ENCODE results near the gene ALK.

Gene ALK

DNA sequence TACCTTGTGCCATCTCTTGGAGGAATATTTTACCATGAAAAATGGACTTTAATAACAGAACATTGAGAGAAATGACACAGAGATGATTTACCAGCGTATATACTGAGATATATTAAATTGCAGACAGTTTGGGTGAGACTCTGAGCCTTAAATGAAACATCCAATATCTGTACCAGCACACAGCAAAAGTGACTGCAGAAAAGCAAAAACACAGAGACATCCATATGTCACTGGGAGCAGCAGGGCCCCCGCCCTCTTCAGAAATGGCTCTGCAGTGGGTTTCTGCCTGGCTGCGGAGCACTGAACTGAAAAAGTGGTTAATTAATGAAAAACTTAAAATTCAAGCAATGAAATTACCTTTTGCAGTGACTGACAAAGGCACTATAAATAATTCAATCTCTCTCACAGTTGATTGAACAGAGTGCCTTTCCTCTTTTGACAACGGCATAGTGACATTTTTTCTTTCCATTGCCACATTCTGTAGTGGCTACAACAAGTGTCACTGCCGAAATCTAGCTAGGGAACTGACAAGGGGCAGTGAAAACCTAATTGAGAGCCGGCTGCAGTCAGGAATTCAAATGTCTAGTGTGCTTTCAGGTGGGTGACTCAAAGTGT lies 353.4 kb downstream of the ALK start:
- no peak for DNase-seq

DNA sequence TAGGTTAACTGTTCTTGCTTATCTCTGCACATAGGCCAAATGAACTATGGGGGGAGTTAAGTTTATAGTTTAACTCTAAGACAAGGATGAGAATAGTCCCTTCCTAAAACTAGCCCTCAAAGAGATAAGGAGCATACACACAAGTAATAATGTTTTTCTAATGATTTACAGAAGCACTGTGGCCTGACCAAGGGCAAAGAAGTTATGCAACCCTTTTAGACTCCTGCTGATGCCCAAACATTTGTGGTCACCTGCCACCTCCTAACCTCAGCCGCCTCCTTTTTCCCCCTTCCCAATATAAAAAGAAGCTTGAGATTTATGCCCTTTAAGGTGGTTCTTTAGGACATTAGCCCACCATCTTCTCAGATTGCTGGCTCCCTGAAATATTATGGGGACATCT lies 357.7 kb downstream of the ALK start:
- no peak for DNase-seq

DNA sequence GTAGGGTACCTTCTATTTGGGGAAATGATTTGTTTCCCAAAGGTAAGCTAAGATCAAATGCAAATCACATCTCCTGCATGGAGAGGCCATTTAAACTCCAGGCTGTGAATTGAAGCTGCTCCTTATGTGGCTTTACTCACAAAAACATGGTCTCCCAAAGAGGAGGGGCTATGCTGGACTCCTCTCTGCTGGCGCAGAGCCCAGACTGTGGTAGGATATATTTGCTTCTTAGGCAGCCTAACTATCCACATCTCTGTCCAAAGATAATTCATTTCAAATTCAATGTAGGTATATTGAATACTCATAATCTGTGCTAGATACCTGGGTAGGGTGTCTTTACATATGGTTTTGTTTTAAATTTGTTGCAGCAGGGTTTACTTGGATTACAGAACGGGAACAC lies 358.5 kb downstream of the ALK start:
- no peak for DNase-seq

DNA sequence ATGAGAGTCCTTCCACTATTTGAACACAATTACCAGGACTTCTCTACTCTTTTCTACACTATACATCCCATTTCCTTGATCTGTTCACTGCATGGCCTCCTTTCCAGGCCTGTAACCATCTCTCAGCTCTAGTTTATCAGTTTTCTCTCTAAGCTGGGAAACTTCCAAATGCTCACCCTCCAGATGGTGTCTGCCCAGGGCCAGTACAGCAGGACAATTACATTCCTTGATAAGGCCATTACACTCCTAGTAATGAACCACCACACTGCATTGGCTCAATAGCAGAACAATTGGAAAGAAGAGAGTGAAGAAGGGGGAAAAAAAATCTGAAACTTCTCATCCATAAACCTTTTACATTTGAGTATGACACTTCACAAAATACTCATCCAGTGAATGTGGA lies 359.1 kb downstream of the ALK start:
- DNase-seq = no peak

DNA sequence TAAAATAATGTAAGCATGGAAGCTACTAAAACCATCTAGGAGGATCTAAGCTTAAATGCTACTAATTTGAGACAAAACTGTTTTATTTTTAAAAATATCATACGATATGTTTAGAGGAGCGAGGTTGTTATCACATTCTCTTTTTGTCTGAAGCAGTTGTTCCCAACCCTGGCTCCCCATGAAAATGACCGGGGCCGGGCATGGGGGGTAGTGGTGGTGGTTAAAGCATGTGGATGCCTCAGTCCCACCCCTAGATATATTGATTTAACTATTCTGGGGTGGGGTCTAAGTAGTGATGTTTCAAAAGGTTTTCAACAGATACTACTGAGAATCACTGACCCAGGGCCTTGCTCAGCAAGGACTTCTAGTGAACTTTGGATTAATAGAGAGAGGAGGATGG lies 359.8 kb downstream of the ALK start:
- DNase-seq = no peak

DNA sequence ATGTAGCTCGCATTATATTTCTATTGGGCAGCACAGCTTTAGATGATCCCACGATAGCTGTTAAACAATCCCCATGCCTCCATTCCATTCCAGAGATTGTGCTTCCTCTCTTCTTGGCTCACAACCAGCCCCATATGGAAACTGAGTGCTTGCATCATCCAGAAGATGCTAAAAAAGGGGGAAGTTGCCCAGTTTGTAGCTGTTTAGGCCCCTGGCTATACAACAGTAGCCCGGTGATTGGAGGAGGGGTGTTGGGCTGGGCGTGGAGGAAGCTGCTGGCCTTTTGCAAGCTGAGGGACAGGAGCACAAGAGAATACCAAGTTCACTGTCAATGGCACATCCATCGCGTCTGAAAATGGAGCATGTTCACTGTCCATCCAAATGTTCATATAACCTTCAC lies 360.2 kb downstream of the ALK start:
- DNase-seq = no peak

DNA sequence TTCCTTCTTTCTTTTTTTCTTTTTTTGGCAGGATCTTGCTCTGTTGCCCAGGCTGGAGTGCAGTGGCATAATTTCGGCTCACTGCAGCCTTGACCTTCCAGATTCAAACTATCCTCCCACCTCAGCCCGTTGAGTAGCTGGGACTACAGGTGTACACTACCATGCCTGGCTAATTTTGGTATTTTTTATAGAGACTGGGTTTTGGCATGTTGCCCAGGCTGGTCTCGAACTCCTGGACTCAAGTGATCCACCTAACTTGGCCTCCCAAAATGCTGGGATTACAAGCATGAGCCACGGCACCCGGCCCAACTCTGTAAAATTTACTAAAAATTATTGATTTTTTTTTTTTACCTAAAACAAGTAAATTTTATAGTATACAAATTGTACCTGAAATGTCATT lies 360.8 kb downstream of the ALK start:
- DNase-seq = no peak

DNA sequence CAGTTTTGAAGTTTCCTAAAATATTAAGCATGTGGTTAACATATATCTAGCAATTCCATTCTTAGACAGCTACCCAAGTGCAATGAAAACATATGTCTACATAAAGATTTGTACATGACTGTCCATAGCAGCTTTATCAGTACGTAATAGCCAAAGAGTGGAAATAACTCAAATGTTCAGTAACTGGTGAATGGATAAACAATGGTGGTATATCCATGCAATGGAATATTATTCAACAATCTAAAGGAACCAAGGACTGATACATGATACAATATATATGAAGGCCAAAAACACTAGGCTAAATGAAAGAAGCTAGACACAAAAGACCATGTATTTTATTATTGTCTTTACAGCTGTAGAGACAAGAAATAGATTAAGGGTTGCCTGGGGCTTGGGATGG lies 361.4 kb downstream of the ALK start:
- no peak for DNase-seq

DNA sequence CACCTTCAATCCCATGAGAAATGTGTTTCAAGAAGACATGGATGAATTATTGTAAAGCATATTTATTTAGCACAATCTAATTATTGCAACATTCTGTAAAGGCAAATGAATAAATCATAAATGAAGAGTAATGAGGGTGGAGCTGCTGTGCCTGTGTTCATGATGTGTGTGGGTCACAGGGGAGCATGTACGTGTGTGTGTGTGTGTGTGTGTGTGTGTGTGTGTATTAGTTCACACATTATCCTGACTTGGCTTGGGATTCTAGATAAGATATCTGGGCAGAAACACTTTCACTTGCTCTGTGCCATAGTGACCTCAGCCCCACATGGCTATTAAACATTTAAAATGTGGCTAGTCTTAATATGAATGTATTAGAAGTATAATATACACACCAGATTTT lies 361.8 kb downstream of the ALK start:
- no peak for DNase-seq

DNA sequence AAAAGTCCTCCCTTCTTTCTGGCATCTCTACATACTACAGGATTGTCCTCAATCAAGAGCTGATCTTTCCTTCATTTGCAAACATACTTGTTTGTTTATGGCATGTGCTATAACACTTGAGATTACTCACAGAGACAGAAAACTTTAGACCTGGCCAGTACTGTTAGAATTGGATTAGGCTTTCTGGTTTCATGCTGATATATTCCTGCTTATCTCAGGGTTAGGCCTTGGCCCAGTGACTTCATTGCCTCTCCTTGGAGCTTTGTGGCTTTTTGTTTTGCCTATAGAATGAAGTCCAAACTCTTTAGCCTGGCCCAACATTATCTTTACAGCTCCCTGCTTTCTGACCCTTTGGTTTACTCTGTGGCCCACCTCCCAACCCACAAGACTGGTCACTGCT lies 363.3 kb downstream of the ALK start:
- DNase-seq = no peak

DNA sequence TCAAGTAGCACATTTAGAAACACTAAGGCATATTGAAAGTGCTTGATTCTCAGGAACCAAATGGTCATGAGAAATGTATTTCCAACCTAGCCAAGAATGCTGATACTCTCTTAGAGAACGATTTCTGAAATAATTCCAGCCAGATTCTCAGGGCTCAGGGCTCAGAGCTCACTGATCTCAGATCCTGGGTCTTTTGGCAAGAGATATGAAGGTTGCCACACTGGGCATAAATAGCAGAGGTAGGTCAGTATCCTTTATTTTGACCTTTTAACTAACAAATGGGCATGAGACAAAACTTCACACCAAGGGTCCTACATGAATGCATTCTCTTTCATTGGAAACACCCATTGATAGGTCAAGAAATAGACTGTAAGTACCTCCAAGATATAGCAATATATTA lies 364.1 kb downstream of the ALK start:
- DNase-seq = no peak

DNA sequence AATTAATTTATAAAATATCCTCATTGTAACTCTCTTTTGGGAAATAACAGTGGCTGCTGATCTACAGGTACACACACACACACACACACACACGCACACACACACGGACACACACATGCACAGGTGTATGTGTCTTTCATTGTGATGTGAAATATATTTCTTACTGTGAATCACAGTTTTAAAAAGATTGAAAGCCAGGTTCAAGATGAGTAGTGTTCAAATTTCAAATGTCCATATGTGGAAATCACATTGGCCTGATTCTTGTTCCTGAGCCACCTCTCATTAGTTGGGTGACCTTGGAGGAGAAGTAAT lies 372.4 kb downstream of the ALK start:
- DNase-seq = no peak

DNA sequence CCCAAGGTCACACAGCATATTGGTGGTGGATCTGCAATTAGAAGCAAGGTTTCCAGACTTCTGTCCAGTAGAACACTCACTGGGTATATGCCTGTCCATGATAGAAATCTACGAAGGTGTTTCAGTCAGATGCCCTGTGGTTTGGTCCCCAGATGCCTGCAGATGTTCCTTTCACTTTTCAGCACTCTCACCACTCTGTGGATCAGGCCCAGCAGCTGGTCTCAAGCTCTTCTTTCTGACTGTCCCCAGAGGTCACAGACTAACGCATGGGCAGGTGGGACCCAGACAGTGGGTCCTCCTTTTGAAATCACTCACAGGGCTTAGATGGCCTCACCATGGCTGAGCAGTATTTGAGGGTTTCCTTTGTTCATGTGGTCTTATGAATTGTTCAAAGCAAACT lies 376.5 kb downstream of the ALK start:
- no peak for DNase-seq

DNA sequence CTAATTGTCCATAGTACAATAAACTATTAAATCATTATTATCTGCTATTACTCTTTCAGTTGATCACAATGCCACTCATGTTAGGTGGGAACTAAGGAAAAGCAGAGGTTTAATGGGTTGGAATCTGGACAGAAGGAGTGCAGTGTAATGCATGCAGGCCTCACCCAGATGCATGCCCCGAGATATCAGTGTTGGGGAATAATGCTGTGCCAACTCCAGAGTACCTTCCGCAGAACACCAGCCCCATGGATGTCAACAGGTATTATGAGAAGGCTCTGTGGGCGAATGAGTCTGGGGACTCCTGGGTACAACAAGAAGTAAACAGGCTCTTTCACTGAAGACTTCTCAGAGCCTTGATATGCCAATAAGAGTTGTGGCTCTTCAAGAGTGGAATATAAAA lies 377.4 kb downstream of the ALK start:
- DNase-seq = no peak

DNA sequence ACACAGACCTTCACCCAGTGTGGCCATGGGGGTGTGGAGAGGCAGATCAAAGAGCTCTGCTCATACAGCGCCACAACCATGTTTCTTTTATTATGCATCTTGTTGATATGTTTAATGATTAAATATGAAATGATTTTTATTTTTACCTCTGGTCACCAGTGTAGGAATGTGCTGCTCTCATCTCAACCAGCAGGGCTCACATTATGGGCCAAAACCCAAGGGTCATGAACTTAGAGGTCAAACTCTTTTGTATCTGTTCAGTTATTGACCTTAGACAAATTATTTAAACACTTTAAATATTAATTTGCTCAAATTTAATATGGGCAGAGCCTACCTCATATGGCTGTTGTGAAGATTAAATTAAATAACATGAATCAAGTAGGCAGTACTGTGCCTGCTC lies 386.2 kb downstream of the ALK start:
- DNase-seq = no peak

DNA sequence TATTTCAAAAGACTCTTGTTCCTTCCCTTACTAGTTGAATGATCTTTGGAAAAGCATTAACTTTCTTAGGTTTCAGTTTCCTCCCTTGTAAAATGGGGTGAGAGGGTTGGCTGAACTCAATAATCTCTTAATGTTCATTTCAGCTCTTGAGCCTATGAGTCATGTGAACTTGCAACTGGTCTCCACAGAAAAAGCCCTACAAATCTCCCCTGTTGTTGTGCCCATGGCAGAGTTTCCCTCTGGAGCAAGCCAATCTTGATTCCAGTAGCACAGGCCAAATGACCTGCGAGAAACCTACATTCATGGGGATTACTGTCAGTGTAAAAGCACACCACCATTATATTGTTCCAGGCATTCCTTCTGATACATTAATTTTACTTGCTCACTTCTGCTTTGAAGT lies 388.9 kb downstream of the ALK start:
- no peak for DNase-seq

DNA sequence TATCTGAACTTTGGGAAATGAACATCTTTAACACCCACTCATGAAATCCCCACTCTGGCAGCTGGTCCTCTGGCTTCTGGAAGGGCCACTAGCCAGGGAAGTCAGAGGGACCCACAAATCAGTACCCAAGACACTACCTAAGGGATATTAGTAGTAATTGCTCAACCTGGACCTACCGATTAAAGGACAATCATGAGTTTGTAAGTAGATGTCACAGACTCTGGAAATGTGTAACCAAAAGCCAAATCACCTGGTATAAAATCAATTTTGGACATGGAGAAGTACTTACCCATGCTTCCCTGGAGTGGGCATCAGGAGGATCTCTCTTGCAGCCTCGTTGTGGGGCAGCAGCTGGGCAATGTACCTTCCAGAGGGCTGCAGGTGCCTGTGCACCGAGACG lies 389.8 kb downstream of the ALK start:
- DNase-seq = no peak

DNA sequence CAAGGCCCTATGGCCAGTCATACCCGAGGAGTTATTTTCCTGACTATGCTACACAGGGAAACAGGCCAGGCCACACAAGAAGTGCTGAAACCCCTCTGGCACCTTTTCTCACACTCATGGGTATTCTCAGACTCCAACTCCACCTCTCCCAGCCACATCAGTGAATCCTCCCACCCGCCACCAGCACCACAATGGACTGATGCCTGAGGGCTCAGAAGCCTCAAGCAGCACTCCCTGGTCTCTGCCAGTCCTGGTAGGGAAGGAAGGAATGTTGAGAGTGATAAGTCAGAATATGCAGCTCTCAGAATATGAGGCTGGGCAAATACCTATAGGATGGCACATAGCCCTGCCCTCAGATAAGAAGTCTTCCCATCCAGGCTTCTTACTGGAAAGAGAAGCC lies 391.1 kb downstream of the ALK start:
- no peak for DNase-seq

DNA sequence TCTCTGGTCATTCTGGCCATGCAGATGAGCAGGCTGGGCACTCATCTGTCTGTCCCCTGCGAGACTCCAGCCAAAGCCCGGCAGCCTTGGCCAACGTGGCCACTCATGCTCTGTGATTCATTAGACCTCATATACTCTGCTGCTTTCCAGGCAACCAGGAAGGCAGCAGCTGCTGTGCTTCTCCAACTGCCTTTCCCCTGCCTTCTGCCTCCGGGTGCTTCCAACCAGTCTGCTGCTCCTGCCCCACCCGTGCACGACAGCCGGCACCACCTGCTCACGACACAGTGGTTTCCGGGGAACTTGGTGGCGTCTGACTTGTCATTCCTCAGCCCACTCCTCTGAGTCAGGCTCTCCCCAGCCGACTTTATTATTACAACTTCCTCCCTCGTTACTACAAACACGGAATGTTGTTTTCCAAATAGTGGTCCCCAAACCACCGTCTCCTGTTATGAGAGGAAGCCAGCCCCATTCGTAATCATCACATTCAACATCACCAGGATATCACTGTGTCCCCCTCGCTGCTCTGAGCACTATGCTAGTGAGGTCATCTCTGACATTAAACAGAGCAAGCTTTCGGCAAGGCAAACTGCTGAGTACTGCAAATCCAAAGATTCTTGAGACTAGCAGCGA lies 392.4 kb downstream of the ALK start:
- DNase-seq = peak; percentile 49 to 55

DNA sequence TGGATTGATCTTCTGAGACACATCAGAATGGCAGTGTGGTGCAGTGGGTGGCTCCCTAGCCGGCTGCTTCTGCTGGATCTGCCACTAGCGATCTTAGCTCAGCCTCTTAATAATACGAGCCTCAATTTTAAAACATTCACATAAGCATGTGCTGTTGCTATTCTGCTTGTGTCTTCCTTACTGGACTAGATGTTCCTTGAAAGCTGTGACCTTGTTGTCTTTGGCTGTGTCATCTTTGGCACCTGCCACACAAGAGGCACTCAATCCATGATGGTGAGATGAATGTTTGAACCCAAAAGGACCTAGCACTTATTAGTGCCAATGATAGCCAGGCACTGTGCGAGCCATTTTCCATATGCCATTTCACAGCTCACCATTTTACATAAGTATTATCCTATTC lies 393.0 kb downstream of the ALK start:
- no peak for DNase-seq

DNA sequence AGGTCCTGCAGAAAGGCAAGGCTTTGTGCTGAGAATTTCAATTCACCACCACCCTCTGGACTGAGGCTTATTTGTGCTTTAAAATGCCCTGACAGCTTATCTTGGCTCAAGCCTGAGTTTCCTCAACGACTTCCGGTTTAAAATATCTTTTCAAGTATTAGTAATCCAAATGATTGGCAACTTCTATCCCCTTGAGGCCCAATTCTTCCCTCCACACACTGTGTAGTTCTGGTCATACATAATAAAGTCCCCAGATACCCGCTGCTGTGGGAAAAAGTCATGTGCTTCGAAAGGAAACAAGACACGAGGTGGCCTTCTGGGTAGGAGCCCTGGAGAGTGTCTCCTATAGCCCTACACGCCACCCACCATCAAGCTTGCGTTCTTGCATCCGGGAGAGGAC lies 393.4 kb downstream of the ALK start:
- DNase-seq = no peak

DNA sequence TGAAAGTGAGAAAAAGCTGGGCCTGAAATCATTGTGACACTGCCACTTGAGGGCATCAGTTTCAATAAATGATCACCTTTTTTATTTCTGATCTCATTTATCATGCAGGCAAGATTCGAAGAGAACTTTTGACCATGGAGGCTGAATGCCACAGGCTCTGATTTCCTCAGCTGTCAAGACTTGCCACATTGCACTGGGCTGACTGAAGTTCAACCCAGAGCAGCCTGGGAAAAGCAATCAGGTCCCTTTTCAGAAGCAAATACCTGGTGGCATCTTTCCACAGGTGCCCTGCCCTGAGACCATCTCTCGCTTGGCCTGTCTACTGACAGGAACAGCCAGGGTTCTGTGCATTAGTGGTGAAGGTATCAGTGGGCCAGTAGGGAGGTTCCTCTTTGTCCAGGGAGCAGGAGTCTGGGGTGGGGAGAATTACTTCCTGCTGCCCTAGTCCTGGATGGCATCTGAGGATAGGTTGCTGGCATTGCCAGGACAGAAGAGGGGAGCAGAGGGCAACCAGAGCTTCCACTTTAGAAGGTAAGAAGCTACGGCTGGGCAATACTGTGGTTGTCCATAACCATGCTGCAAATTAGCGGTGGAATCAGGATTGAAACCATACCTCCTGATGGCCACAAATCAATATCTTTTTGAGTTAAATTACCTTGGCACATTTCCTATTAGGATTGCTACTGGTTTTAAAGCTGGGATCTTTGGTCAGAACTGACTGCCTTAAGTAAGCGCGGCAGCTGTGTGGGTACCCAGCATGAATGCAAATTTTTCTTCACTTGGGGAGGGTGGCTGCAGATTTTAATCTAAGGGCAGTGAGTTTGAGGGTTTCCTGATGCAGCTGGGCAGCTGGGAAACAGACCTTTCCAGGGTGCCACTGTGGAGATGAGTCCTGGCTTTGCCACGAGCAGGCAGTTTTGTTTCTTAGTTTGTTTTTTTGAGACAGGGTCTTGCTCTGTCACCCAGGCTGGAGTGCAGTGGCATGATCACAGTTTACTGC lies 394.5 kb downstream of the ALK start:
- DNase-seq = no peak

DNA sequence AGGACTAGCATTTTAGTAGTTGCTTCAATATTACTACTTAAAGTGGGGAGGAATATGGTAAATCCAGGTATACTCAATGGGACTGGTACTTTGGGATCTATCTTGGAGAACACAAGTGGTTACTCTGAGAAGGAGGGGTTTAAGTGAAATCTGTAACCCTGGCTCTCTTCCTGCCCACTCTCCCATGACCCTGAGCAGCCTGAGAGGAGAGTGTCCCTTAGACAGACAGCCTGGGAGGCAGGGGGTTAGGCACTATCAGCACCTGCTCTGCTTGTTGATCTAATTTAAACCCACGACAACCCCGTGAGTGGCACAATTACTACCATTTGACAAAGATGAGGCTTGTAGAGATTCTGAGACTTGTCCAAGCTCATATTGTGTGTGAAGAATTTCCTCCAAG lies 395.5 kb downstream of the ALK start:
- DNase-seq = no peak

DNA sequence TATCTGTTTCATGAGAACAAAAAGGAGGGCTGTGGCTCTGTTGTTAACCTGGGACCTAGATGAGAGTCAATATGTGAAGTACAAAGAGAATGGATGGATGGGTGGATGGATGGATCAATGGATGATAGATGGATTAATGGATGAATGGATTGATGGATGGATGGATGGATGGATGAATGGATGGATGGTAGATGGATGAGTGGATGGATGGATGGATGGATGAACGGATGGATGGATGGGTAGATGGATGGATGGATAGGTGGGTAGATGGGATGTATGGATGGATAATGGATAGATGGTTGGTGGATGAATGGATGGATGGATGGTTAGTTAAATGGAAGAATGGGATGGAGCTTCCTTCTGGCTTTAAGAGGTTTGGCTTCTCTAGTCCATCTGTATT lies 396.7 kb downstream of the ALK start:
- no peak for DNase-seq
